CD4-positive, alpha-beta T cell treated with Interleukin-4 for 1 hour (primary cell): ENCODE measurements around the gene CFAP251.

Source experiments
- DNase-seq, 2 donors: peaks; one replicate each; pipeline ENCODE4 v3.0.0-alpha.2; 2020 to 2022

Gene CFAP251

GRCh38 chr12:122005252-122005776, 86.9 kb downstream of the CFAP251 start:
- no peak for DNase-seq

GRCh38 chr12:122006186-122006926, 88.0 kb downstream of the CFAP251 start:
- no peak for DNase-seq

DNA sequence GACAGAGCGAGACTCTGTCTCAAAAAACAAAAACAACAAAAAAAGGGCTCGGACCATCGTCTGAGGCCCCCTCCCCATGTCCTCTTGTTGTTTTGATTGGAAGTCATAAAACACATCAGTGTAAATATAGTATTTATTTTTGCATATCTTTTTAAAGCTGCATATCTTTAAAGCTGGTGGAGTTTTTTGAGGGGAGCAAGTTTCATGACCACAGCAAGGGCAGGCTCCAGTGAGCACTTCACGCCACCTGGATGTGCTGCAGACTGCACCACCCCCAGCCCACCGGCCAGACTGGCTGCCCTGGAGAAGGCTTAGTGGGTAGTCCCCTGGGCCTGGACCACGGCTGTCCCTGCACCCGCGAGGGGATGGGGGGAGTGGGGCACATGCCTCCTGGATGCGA, 91.3 kb downstream of the CFAP251 start:
- DNase-seq, result no peak

- DNase-seq, result no peak
Measured at GRCh38 chr12:122012184-122012583, 93.8 kb downstream of the CFAP251 start.

DNA sequence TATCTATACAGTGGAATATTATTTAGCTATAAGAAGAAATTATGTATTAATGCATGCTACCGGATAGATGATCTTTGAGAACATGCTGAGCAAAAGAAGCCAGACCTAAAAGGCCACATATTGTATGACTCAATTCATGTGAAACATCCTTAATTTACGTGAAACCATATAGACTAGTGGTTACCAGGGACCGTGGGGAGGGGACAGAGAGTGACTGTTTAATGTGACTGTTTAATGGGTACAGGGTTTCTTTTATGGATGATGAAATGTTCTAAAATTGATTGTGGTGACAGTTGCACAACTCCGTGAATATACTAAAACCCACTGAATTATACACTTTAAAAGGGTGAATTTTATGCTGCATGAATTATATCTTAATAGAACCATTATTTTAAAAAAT, 94.7 kb downstream of the CFAP251 start:
- DNase-seq, result no peak

GRCh38 chr12:122013791-122014590, 95.6 kb downstream of the CFAP251 start:
- DNase-seq, result no peak

DNA sequence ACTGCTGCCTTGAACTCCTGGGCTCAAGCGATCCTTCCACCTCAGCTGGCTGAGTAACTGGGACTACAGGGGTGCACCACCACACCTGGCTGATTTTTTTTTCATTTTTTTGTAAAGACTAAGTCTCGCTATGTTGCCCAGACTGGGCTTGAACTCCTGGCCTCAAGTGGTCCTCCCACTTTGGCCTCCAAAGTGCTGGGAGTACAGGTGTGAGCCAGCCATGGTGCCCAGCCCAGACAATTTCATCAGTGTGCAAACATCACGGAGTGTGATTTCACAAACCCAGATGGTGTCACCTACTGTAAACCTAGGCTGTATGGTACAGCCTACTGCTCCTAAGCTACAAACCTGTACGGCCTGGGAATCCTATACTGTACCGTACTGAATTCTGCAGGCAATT, 96.4 kb downstream of the CFAP251 start:
- no peak for DNase-seq

DNA sequence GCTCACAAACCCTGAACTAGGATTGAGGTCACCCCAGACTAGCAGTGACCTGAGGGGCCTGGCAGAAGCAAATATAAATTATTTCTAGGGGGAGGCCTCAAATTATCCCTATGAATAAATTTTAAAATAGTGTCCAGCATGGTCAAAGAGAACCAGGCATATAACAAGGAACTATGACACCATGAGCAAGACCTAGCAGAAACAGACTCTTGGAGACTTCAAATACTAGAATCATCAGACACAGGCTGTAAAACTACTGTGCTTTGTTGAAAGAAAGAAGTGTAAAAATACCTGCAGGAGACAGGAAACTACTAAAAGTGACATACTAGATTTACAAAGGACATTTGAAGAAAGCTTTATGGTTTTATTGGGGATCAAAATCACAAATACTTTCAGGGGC, 100.1 kb downstream of the CFAP251 start:
- DNase-seq, result no peak

GRCh38 chr12:122018937-122019336, 100.5 kb downstream of the CFAP251 start:
- no peak for DNase-seq

DNA sequence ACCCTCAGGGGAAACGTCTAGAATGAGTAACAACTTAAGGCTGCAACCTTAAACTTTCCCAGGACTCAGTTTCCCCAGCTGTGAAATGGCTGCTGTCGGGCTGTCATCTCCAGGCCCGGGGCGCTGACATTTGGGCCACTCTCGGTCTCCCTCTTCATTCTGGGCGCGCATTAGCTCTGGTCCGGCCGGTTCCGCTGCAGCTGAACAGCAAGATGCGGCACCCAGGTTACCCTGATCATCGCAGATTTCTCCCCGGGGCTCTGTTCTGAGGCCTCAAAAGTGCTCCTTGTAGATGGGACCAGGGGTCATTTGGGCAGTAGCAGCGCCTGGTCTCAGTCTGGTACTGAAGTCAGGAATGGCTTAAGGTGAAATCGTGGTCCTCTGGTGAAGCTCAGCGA, 102.4 kb downstream of the CFAP251 start:
- DNase-seq, result no peak

- peak in 1 of 2 donors; percentile 2 for DNase-seq
Measured at GRCh38 chr12:122021193-122021821, 102.9 kb downstream of the CFAP251 start.

DNA sequence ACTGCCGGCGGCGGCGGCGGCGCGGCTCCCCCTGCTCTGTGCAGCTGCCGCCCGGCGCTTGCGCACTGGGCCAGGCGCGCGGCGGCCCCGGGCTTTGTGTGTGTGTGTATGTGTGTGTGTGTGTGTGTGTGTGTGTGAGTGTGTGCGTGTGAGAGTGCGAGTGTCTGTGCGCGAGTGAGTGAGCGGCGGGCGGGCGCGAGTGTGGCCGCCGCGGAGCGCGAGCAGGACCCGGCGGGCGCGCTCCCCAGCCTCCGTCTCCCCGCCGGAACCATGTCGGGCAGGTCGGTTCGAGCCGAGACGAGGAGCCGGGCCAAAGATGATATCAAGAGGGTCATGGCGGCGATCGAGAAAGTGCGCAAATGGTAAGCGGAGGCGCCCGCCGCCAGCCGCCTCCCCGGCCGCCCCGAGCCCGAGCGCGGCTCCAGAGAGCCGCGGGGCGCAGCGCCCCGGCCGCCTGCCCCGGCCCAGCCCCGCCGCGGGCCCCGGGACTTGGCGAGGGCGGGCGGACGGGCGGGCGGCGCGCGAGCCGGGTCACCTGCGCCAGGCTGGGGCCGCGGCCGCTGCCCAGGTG, 103.5 kb downstream of the CFAP251 start, which contains the start of gene BCL7A:
BCL7A (plus strand) TSS at position 63 of the 571 bp plus-strand sequence; CDS start at position 271, 208 bp downstream.
- peak; percentile 74 to 77 for DNase-seq

GRCh38 chr12:122022393-122023338, 104.3 kb downstream of the CFAP251 start:
- DNase-seq, result peak; percentile 22 to 38

- peak in 1 of 2 donors; percentile 19 for DNase-seq
Measured at GRCh38 chr12:122023339-122024131, 105.1 kb downstream of the CFAP251 start.

- no peak for DNase-seq
Measured at GRCh38 chr12:122024132-122024785, 105.9 kb downstream of the CFAP251 start.

DNA sequence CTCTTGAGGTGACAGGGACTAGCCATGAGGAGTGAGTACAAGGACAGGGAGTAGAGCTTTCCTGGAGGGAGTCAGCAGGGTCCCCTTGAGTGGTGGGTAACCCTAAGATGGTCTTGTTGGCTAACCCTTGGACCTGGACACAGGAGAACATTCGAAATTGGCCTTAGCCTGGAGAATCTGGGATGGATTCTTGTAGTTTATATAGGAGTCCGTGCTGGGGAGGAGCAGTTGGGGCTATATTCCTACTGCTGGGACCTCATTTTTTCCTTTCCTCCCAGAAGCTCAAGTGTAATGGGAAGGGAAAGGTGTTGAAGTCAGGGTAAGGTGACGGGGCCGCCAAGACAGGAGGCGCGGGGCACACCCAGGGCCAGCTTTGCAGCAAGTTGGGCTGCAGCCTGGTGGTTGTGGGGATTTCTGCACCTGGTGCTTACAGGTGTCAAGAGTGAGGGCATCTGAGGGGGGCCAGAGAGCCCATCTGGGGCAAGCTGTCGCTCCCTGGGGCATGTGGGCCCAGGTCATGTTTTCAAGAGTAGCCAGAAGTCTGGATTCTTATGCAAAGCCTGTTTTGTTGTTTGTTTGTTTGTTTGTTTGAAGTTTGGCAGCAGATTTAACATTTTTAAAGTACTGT, 108.4 kb downstream of the CFAP251 start:
- peak in 1 of 2 donors; percentile 32 for DNase-seq

DNA sequence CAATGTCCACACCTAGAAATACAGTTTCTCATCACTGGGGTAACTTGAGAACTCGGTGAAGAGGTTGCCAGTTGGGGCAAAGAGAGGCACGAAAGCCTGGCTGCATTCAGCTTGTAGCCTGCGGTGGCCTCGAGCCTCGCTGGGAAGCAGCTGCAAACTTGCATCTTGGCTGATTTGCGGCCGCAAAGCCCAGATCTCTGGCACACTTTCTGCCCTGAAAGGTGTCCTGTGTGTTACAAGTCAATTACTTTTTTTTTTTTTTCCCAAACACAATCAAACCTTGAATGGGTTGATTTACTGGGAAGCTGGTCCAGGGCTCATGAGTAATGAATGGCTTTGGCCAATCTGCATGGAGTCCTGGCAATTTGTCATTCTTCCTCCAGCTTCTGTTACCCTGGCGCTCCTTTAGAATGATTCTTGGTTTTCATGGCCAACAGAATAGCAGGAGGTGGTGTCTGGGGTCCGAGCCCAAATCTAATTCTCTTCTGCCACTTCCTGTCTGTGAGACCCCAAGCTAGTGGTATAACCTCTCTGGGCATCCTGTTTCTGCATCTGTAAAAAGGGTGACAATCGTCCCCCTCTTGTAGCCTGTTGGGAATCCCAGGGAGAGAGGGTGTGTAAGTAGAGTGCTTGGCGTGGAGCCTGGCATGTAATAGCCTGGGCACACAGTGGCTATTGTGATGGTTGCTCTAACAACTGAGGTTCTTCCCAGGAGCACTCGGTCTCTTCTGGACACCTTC, 109.9 kb downstream of the CFAP251 start:
- no peak for DNase-seq

DNA sequence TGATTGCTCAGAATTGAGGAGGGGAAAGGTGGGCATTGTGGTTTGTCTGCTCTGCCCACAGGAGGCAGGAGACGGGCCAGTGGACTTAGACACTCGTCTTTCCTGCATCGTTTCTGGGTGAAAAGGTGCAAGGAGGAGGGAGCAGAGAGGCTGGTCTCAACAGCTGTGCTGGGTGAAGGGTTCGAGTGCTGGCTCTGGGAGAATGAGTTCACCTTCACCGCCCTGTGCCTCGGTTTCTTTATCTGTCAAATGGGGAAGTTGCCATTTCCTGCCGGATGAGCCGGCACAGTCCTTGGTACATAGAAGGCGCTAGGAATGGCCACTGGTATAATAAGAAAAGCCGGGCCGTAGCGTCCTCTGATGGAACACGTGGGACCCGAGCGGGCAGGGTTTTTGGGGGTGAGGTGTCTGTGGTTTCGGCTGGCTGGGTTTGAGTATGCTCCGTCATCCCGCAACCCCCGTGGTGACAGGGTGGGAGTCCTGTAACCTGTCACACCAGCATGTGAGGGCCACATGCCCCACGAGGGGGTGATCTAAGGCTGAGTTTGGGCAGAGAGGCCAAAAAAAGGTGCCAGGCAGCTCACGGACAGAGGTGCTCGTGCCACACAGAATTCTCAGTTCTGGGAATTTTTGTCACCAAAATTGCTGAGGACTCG, 110.6 kb downstream of the CFAP251 start:
- peak; percentile 27 to 47 for DNase-seq
